Heart left ventricle (tissue), 16 donors: Measurements from ENCODE around the gene CADPS2. TPM values are rescaled to one million over a fixed set of nuclear protein-coding genes. Genes with fewer than 3 reads are reported as not detected.

Experiments
- ATAC-seq, 4 donors: fragments of 200-7000 bp; cut with Tn5 transposase; one replicate each; pipeline ENCODE4 v1.9.1; 2020 to 2022; ENCODE audit warnings: moderate library complexity in 4 of 4, mild to moderate bottlenecking in 3 of 4, moderate number of reproducible peaks in 1 of 4
- DNase-seq, 5 donors: peaks; one replicate each; pipeline ENCODE4 v3.0.0-alpha.2; 2020
- H3K27ac ChIP-seq, 12 donors: fragments of 200-600 bp; sonication (generic) in 4 of 12; one replicate each; pipeline versions ENCODE4 v1.5.0 to v1.8.0; 2016 to 2022; ENCODE audit warnings: mild to moderate bottlenecking in 2 of 12
- H3K27me3 ChIP-seq, 9 donors: fragments of 200-600 bp; sonication (generic) in 2 of 9; one replicate each; pipeline versions ENCODE4 v1.5.1 to v1.8.0; 2016 to 2022; ENCODE audit warnings: mild to moderate bottlenecking in 3 of 9
- H3K36me3 ChIP-seq, 9 donors: fragments of 200-600 bp; sonication (generic) in 2 of 9; one replicate each; pipeline versions ENCODE4 v1.5.0 to v1.8.0; 2018 to 2022; ENCODE audit warnings: mild to moderate bottlenecking in 2 of 9
- H3K4me1 ChIP-seq, 12 donors: fragments of 200-600 bp; sonication (generic) in 4 of 12; one replicate each; pipeline versions ENCODE4 v1.5.0 to v1.8.0; 2016 to 2022; ENCODE audit warnings: mild to moderate bottlenecking in 3 of 12
- H3K4me3 ChIP-seq, 12 donors: fragments of 200-600 bp; sonication (generic) in 4 of 12; one replicate each; pipeline versions ENCODE4 v1.5.0 to v1.8.0; 2017 to 2022; ENCODE audit warnings: mild to moderate bottlenecking in 9 of 12, moderate library complexity in 4 of 12
- H3K9me3 ChIP-seq, 12 donors: fragments of 200-600 bp; sonication (generic) in 4 of 12; one replicate each; pipeline versions ENCODE4 v1.5.0 to v1.8.0; 2016 to 2022; ENCODE audit warnings: mild to moderate bottlenecking in 1 of 12
- CTCF ChIP-seq, 12 donors: fragments of 200-600 bp; sonication (generic) in 4 of 12; IDR thresholded peaks; one replicate each; pipeline versions ENCODE4 v1.5.0 to v1.8.0; 2018 to 2022; ENCODE audit warnings: antibody characterized with exemption in 12 of 12, mild to moderate bottlenecking in 5 of 12
- POLR2A ChIP-seq, 2 donors: fragments of 450-650 bp; IDR thresholded peaks; one replicate each; pipeline ENCODE4 v1.6.1; 2017; ENCODE audit warnings: antibody characterized with exemption in 2 of 2, mild to moderate bottlenecking in 2 of 2, moderate library complexity in 2 of 2
- WGBS, 4 donors: extraction: QIAGEN DNeasy Blood & Tissue Kit in 2 of 4; methylation state at CpG; one replicate each; pipeline versions ENCODE4 v1.1.5 to v1.1.7; 2013 to 2018; 5-methylcytosine and 5-hydroxymethylcytosine counted together
- intact Hi-C, 10 donors: fragments of 100-400 bp; cut with DNase I; formaldehyde crosslinking; loops; one replicate each; pipeline versions ENCODE4 v1.11.1 to v1.14.2; 2022
- polyA plus RNA-seq, 2 donors: library from polyadenylated mRNA; stranded (reverse); fragments of 200-250 nt; gene quantifications; one replicate each; pipeline ENCODE4 v1.2.3, GENCODE V29; 2013
- total RNA-seq, 9 donors: library from RNA; depleted of rRNA in 2 of 9; stranded (reverse); fragments of >200 nt in 2 of 9; fragmentation: NEBNext Ultra II Directional in 3 of 9; extraction: Animal tissue kit (Norgen Biotek cat#: 25700) in 3 of 9; gene quantifications; one replicate each; pipeline versions ENCODE4 v1.1.0 to v1.2.4, GENCODE V29; 2016 to 2023
- donor health status: ischemic (EF 13 %, LVEDD 7.1; RV severe dilation, severe dysfunction).
- donor health status: healthy with polysubstance abuse.
- donor health status: DM: no; HTN: yes; CAD: no.
- donor health status: DM: no; HTN: no; CAD: no.
- donor health status: ischemic (EF 25% LVEDD 6.9; RV normal size, moderate dysfunction).
- donor health status: ischemic (EF 25% LVEDD 5.7; RV mildly dilated, moderate dysfunction).
- donor health status: healthy.
- donor health status: DM: yes; HTN: yes; CAD: no.
- donor health status: ischemic (EF 35%, LVEDD 5.7; RV mildly dilated, moderate dysfunction).
- donor health status: nonischemic (EF 11% LVEDD 7.7; RV severe dilation, severe dysfunction).
- donor health status: DM: yes; HTN: yes; CAD: no.
- donor health status: PGD.
- donor health status: ischemic (EF 29% LVEDD 5.4; RV normal size, mild dysfunction).
- donor health status: nonischemic (EF 23%, LVEDD 6.1; RV moderate dilation, normal function).

The CADPS2 gene
- total and polyA plus RNA-seq, 11 donors = 6.5 to 29.0 (median 10.3) TPM

GRCh38 chr7:122746948-122747347, 139.3 kb downstream of the CADPS2 start:
- Histone ChIP-seq H3K27me3 (no peaks in the 10 kb centered on the region), H3K27ac (no peak overlapping the region), H3K9me3 (no peaks in the 10 kb centered on the region), H3K4me1 (no peaks in the 10 kb centered on the region), H3K4me3 (no peak overlapping the region), H3K36me3 (no peaks in the 10 kb centered on the region)
- 68 to 85% (median 72%) methylated on average over 2 of the region's 2 CpGs for WGBS, 4 donors
- DNase-seq (no peak), ATAC-seq (no peak)
- intact Hi-C loops = no loop called here
- TF ChIP-seq CTCF (IDR thresholded peaks at IDR 0.05) (no peak), POLR2A (IDR thresholded peaks at IDR 0.05) (no peak)

- TF ChIP-seq POLR2A (IDR thresholded peaks at IDR 0.05) = no peak
- no peak for TF ChIP-seq CTCF (IDR thresholded peaks at IDR 0.05)
- intact Hi-C loops = no loop called here
- ATAC-seq = no peak
Measured at GRCh38 chr7:122743211-122743610, 143.0 kb downstream of the CADPS2 start.

GRCh38 chr7:122738947-122739346, 147.3 kb downstream of the CADPS2 start:
- no peaks in the 10 kb centered on the region for H3K27me3 ChIP-seq
- intact Hi-C loops = no loop called here
- ATAC-seq = no peak

More at GRCh38 chr7:122743211-122743610, 143.0 kb downstream of the CADPS2 start:
- no peak overlapping the region for H3K4me3 ChIP-seq
- no peak overlapping the region for H3K27ac ChIP-seq
- H3K9me3 ChIP-seq = no peaks in the 10 kb centered on the region
- no peaks in the 10 kb centered on the region for H3K4me1 ChIP-seq
- DNase-seq = no peak
- no peaks in the 10 kb centered on the region for H3K36me3 ChIP-seq
- no peaks in the 10 kb centered on the region for H3K27me3 ChIP-seq

GRCh38 chr7:122736183-122736582, 150.1 kb downstream of the CADPS2 start:
- Histone ChIP-seq H3K4me3 (no peak overlapping the region), H3K4me1 (no peaks in the 10 kb centered on the region), H3K36me3 (peaks cover 0 to 7% (median 0%) of the 10 kb centered on the region in 9 donors), H3K27me3 (no peaks in the 10 kb centered on the region), H3K9me3 (peaks cover 0 to 3% (median 0%) of the 10 kb centered on the region in 12 donors), H3K27ac (no peak overlapping the region)
- ATAC-seq (no peak), DNase-seq (no peak)
- intact Hi-C loops = no loop called here
- TF ChIP-seq CTCF (IDR thresholded peaks at IDR 0.05) (no peak), POLR2A (IDR thresholded peaks at IDR 0.05) (no peak)
- 93 to 96% (median 94%) methylated on average over 1 of the region's 1 CpG for WGBS, 4 donors

More at GRCh38 chr7:122738947-122739346, 147.3 kb downstream of the CADPS2 start:
- Histone ChIP-seq H3K4me1 (no peaks in the 10 kb centered on the region), H3K36me3 (peaks cover 0 to 7% (median 0%) of the 10 kb centered on the region in 9 donors), H3K27ac (no peak overlapping the region), H3K4me3 (no peak overlapping the region), H3K9me3 (no peaks in the 10 kb centered on the region)
- DNase-seq = no peak
- 81 to 87% (median 84%) methylated on average over 2 of the region's 2 CpGs for WGBS, 4 donors
- TF ChIP-seq CTCF (IDR thresholded peaks at IDR 0.05) (no peak), POLR2A (IDR thresholded peaks at IDR 0.05) (no peak)
